Measurements from ENCODE around the gene TRIOBP.

The TRIOBP gene

DNA sequence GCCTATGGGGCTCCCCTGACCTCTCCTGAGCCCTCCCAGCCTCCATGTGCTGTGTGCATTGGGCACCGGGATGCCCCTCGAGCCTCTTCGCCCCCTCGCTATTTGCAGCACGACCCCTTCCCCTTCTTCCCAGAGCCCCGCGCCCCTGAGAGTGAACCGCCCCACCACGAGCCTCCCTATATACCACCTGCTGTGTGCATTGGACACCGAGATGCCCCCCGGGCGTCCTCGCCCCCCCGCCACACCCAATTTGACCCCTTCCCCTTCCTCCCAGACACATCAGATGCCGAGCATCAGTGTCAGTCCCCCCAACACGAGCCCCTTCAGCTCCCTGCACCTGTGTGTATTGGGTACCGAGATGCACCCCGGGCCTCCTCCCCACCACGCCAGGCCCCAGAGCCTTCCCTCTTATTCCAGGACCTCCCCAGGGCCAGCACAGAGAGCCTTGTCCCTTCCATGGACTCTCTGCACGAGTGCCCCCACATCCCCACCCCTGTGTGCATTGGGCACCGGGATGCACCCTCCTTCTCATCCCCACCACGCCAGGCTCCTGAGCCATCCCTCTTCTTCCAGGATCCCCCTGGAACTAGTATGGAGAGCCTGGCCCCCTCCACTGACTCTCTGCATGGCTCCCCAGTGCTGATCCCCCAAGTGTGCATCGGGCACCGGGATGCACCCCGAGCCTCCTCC lies 28.8 kb downstream of the TRIOBP start:
- DNase-seq (ENCODE audit: low read depth in 3 of 3, low spot score in 1 of 3) = no peak

DNA sequence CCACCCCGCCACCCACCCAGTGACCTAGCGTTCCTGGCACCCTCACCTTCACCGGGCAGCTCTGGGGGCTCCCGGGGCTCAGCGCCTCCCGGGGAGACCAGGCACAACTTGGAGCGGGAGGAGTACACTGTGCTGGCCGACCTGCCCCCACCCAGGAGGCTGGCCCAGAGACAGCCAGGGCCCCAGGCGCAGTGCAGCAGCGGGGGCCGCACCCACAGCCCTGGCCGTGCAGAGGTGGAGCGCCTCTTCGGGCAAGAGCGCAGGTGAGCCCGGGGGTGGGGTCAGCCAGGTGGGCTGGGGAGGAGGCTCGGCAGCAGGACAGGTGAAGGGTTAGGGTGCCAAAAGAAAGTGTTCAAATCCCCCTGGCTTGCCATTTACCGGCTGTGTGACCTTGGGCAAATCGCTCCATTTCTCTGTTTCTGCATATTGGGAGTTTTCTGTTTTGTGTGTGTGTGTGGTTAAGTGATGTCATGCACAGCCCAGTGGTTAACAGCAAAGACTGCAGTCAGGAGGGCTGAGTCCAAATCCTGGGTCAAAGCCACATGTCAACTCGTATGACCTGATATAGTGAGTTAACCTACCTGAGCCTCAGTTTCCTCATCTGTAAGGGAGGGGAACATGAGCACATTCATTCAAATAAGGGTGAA lies 29.5 kb downstream of the TRIOBP start:
- DNase-seq (ENCODE audit: low read depth in 3 of 3, low spot score in 1 of 3) = no peak

DNA sequence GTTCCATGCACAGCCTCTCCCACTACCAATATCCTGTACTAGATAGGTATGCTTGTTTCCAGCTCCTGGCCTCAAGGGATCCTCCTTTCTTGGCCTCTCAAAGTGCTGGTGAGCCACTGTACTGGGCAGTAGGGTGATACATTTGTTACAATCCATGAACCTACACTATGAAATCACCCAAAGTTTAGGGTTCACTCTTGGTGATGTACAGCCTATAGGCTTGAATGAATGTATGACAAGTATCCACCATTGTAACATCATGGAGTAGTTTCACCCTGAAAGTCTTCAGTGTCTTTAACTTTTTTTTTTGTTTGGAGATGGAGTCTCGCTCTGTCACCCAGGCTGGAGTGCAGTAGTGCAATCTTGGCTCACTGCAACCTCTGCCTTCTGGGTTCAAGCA lies 31.8 kb downstream of the TRIOBP start:
- no peak for DNase-seq (ENCODE audit: low read depth in 3 of 3, low spot score in 1 of 3)

DNA sequence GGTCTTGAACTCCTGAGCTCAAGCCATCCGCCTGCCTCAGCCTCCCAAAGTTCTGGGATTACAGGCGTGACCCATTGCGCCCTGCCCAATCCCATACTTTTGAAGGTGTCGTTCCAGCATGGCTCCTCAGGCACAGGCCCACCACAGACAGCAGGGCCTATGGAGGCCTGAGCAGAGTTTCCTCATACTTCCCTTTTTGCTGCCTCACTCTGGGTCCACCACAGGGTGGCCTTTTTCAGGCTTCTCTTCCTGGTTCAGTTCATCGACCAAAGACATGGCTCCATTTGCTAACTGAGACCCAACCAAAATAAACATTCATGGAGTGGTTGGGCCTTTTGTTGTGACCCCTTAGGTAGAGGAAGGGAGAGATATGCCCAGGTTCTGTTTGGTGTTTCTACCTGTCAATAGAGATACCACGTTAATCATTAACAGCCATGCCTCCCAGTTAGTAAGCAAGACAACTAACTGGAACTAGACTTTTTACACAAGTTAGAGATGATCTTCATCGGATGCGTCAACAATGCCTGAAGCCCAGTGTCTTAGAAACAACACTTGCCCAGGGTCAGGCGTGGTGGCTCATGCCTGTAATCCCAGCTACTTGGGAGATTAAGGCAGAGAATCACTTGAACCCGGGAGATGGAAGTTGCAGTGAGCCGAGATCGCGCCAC lies 35.1 kb downstream of the TRIOBP start:
- DNase-seq (ENCODE audit: low read depth in 3 of 3, low spot score in 1 of 3) = no peak

DNA sequence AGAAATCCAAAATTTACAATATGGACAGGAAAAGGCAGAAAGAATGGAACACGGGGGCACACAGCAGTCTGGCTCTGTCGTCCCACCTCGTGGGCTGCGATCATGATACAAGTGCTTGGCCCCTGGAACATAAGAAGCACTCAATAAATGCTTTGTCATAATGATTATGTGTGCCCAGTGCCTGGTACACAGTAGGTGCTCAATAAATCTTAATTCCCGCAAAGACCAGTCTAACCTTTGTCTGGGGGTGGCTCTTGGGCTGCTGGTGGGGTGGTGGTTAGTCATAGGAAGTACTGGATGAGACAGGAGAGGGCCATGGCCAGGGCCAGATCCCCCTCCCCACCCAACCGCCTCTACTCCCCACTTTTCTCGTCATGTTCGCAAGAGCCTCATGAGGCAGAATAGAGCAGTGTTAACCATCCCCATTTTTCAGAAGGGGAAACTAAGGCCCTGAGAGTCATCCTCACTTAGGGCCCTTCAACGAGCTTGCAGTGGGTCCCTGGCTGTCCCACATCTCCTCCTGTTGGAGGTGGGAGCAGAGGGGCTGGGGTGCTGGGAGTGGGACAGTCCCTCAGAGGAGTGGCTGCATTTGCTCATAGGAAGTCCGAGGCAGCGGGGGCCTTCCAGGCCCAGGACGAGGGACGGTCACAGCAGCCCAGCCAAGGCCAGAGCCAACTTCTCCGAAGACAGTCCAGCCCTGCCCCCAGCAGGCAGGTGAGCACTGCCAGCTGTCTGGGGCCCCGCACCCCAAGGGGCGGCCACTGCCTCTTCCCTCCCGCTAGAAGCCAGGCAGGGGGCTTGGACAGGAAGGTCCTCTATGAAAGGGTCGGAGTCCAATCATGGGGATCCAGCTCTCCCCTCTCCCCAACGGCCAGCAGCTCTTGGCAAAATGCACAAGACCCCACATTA lies 36.1 kb downstream of the TRIOBP start:
- no peak for DNase-seq (ENCODE audit: low read depth in 3 of 3, low spot score in 1 of 3)

DNA sequence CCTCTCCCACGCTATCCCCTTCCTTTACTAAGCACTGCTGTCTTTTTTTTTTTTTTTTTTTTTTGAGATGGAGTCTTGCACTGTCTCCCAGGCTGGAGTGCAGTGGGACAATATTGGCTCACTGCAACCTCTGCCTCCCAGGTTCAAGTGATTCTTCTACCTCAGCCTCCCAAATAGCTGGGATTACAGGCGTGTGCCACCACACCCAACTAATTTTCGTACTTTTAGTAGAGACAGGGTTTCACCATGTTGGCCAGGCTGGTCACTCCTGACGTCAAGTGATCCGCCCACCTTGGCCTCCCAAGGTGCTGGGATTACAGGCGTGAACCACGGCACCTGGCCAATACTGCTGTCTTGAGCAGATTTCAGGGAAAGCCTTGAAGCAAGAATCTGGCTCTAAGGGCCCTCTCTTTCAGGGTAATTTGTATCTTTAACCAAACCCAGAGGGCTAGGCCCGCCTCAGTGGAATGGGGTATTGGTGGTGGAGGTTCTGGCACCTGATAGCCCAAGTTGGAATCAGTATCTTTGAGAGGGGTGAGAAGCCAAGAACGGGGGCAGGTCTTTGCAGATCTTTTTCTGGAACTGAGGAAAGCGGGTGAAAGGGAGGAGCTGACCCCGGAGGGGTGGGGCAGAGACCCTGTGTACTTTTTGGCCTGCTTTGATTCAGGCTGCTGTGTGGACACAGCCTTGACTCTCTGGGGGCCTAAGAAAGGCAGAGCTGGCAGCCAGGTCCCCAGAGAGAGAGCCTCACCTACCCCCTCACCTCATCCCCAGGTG lies 37.0 kb downstream of the TRIOBP start:
- no peak for DNase-seq (ENCODE audit: low read depth in 3 of 3, low spot score in 1 of 3)

DNA sequence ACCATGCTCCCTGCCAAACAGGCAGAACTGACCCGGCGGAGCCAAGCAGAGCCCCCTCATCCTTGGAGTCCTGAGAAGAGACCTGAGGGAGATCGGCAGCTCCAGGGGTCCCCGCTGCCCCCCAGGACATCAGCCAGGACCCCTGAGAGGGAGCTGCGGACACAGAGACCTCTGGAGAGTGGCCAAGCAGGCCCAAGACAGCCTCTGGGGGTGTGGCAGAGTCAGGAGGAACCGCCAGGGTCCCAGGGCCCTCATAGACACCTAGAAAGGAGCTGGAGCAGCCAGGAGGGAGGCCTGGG lies 37.5 kb downstream of the TRIOBP start:
- DNase-seq (ENCODE audit: low read depth in 3 of 3, low spot score in 1 of 3) = no peak

DNA sequence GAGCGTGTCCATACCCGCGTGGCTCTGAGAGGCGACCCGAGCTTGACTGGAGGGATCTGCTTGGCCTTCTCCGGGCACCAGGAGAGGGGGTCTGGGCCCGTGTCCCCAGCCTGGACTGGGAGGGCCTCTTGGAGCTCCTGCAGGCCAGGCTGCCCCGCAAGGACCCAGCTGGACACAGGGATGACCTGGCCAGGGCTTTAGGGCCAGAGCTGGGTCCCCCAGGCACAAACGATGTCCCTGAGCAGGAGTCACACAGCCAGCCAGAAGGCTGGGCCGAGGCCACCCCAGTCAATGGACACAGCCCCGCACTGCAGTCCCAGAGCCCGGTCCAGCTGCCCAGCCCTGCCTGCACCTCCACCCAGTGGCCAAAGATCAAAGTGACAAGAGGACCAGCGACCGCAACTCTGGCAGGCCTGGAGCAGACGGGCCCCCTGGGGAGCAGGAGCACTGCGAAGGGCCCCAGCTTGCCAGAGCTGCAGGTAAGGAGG lies 38.2 kb downstream of the TRIOBP start:
- no peak for DNase-seq (ENCODE audit: low read depth in 3 of 3, low spot score in 1 of 3)

DNA sequence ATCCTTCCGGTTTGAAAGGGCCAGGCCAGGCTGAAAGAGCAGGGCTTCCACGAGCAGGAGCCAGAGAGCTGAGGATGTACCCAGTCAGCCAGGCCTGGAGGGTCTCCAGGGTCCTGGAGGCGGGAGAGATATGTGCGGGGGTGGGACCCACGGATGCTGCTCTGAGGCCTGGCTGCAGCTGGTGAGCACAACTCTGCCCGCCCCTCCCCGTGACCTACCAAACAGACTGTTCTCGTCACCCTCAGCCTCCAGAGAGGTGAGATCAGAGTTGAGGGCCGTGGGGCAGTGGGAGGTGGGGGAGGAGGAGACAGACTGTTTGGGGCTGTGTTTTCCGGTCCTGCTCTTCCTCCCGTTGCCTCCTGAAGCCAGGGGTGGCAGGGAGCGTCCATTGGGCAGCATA lies 42.2 kb downstream of the TRIOBP start:
- DNase-seq (ENCODE audit: low read depth in 3 of 3, low spot score in 1 of 3) = no peak

DNA sequence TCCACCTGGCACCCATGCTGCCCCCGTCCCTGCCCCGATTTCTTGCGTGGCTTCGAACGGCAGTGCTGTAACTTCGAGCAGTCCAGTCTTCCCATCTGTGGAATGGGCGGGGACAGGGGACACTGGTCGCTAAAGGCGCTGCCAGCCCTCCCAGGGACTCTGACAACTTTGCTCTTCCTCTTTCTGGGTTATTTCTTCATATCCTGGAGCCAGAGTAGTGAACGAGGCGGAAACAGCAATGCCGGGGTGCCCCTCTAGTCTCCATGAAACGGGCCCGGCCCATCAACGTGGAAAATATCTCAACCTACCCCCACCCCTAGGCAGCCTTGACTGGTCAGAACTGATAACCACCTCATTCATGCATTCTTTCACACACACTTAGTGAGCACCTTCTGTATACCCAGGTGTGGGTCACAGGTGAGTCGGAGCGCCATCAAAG lies 42.8 kb downstream of the TRIOBP start:
- DNase-seq (ENCODE audit: low read depth in 3 of 3, low spot score in 1 of 3) = no peak

DNA sequence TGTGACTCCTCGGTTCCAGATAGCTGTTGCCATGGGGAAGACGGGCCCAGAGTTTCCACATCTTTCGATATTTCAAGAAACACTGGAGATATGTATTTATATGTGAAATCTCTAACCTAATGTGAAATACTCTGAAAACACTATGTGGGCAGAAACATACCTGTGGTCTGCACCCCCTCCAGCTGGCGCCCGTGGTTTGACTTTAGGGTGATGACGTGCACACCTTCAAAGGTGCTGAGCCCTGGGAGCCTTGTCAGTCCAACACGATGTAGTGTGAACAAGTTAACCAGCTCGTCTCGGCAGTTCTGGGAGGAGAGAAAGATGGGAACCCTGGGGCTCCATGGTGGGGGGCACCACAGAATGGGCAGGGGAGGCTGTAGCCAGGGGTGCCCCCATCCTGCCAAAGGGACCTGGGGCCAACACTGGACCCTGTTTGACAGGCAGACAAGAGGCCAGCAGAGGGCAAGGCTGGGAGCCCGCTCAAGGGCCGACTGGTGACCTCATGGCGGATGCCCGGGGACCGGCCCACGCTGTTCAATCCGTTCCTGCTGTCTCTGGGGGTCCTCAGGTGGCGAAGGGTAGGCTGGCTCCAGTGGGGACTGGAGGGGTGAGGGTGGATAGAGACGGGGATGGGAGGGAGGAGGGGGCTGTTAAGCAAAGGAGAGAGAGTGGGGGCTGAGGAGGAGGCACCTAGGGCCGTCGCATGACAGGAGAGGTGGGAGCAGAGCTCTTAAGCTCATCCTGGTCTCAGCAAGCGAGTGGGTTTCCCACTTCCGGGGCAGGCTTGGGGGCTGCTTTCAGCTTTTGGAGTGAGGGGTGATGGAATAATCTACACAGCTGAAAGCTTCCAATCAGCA lies 43.8 kb downstream of the TRIOBP start:
- no peak for DNase-seq (ENCODE audit: low read depth in 3 of 3, low spot score in 1 of 3)

DNA sequence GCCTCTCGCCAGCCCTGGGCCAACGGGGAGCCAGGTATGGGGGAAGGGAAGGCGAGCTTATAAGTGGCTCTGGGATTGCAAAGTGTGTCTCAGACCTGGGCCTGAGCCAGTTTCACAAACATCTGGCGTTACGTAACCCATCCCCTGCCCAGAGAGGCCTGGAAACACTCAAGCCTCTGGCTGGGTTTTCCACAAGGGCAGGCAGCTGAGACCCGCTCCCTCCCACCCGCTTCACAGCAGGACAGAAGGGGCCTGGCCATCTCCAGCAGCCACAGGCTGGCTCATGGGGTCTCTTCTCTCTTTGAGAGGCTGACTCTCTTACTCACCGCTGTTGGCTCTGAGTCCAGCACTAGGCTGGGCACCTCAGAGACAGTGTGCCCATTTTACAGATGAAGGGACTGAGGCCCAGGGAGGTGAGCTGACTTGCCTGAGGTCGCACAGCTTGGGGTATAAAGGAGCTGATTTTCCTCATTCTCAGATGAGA lies 44.5 kb downstream of the TRIOBP start:
- DNase-seq (ENCODE audit: low read depth in 3 of 3, low spot score in 1 of 3) = no peak

DNA sequence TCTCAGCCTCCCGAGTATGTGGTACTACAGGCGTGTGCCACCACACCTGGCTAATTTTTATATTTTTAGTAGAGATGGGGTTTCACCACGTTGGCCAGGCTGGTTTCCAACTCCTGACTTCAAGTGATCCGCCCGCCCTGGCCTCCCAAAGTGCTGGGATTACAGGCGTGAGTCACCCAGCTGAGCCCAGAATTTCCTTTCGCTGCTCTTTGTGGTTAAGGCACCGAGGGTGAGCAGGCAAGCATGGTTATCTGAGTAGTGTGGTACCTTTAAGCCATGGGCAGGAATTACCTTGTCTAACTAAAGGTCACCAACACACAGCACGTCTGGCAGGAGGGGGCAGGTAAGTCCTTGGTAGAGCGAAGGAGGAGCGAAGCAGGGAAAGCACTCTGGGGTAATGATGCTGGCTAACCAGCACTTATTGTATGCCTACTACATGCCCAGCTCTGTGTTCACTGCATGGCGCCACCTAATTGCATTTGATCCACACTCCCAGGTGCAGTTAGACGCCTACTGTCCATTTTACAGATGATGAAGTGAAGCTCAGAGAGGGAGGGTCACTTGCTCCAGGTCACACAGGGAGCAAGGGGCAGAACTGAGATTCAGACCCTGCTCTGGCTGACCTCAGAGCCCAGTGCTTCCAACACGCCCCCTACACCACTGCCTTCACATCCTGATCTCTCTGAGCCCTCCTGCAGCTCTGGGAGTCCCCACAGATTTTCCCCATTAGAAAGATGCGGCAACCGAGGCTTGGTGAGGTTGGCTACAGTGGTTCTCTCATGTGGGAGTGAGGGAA lies 45.7 kb downstream of the TRIOBP start:
- no peak for DNase-seq (ENCODE audit: low read depth in 3 of 3, low spot score in 1 of 3)

DNA sequence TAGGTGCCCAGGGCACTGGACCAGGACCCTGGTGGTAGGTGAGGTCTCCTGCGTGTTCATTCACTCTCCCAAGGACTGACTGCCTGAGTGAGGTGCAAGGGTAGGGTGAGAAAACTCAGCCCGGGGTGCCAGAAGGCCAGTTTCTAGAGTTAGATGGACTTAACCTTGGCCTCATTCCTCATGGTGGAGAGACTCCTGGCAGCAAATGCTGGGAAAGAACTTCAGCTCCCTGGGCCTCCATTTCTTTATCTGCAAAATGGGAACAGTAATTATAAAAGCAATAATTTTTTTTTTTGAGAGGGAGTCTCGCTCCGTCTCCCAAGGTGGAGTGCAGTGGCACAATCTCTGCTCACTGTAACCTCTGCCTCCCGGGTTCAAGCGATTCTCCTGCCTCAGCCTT lies 47.7 kb downstream of the TRIOBP start:
- no peak for DNase-seq (ENCODE audit: low read depth in 3 of 3, low spot score in 1 of 3)

DNA sequence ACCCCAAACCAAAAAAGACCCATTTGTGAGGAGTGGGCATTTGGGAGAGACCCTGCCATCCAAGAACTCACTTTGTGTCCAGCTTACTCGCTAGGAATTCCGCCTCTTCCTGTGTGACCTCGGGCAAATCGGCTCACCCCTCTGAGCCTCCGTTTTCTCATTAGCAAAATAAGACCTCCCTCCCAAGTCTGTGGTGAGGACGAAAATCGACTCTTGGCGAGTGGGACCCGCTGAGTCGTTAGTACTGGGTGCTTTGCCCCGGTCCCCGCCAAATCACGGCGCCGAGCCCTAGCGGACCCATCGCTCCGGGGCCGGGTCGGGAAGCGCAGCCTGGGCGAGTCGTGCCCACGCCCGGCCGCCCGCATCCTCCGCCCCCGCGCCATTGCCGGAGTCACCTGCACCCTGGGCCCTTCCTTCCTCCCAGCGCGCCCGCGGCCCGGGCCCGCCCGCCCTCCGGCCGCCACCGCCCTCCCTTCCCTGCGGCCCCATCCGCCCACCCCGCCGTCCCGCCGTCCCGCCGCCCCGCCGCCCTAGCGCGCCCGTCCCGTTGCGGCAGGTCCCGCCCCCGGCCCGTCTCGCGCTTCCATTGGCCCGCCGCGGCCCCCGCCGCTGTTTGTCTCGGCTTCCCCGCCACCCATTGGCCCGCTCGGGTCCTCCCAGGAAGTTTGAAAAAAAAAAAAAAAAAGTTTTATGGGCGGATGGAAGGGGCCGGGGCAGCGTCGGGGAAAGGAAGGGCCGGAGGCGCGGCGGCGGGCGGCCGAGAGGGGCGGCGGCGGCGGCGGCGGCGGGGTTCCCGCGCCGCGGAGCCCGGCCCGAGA lies 48.9 kb downstream of the TRIOBP start:
- peak; percentile 62 to 81 (median 70) for DNase-seq (ENCODE audit: low read depth in 3 of 3, low spot score in 1 of 3)

DNA sequence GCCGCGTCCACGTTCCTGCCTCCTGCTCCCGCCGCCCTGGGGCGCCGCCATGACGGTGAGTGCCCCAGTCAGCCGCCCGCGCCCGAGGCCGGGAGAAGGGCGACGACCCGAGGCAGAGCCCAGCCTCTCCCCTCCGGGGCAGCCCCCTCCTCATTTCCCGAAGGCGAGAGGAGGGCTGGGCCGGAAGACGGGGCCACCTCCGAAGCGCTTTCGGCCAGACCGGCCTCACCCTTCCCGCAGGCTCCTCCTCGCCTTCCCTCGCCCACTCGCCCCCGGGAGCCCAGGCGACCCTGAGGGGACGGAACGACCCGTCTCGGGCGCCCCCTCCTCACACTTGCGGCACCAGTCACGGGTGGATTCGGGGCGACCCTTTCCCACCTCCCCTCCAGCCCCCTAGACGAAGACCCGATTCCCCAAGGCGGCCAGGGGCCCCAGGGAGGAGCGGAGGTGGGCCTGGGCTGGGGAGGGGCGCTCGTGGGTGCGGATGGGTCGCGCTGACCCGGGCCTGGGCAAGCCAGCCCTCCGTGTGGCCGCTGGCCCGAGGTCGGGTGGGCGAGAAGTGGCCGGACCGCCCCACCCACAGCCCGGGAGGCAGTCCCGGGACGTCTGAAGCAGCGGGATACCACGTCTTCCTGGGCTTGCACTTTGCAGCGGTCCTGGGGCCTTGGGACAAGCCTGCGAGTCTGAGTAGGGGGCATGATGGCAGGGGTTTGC lies 49.7 kb downstream of the TRIOBP start:
- peak in 1 of 3 donors; percentile 24 for DNase-seq (ENCODE audit: low read depth in 3 of 3, low spot score in 1 of 3)

DNA sequence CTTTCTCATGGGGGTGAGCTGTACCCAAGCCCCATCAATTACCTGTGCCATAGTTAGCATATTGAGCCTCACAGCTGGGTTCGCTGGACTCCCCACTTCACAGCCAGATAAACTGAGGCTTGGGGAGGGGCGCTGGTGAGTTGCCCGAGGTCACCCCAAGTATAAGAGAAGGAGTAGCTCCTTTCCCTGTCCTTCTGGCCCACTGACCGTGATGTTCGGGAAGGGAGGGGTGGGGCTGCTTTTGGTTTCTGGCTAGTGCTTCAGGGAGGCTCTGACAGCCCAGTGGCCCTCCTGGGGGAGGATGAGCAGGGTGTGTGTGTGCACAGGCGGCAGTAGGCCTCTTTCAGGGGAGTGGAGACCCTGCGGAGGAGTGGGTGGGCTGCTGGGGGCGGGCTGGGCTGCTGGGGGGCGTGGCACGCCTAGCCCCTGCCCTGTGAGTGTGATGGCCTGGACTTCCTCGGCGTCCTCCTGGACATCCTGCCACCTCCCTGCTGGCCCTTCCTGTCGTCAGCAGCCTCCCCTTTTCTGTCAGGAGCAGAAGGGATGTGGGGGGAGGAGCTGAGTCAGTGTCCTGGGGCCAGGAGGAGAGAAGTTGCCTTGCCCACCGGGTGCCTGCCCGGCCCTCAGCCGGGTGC lies 50.3 kb downstream of the TRIOBP start:
- no peak for DNase-seq (ENCODE audit: low read depth in 3 of 3, low spot score in 1 of 3)

Measured in stimulated activated CD4-positive, alpha-beta T cell treated with anti-CD3 and anti-CD28 coated beads, TNF-alpha, amount 100 ng/mL, for 1 hour (primary cell).